Keratinocyte (primary cell): Measurements from ENCODE around the gene LPA. TPM values are rescaled to one million over a fixed set of nuclear protein-coding genes. Genes with fewer than 3 reads are reported as not detected.

Experiments used
- DNase-seq: peaks from one replicate; pipeline ENCODE4 v3.0.0-alpha.2; 2011; ENCODE audit warnings: low read depth, missing footprints, low spot score
- FAIRE-seq: peaks from 2 replicates; lab custom pipeline; 2011; peaks lifted over from hg19 to GRCh38; lab: Jason Lieb, UNC
- H2AFZ ChIP-seq: 2 replicates; pipeline ENCODE4 v1.6.0; 2012; ENCODE audit warnings: low read length, control low read depth, inconsistent platforms; ENCODE audit not compliant: control insufficient read depth
- H3K27ac ChIP-seq: 2 replicates; pipeline ENCODE4 v1.5.1; 2011; ENCODE audit warnings: low read length; ENCODE audit not compliant: control insufficient read depth, insufficient read depth
- H3K27me3 ChIP-seq: 3 replicates; pipeline ENCODE4 v1.6.0; 2011; ENCODE audit warnings: low read length; ENCODE audit not compliant: control insufficient read depth, insufficient read depth; ENCODE audit errors: extremely low read depth
- H3K36me3 ChIP-seq, 2 experiments: 2 replicates in 1 of 2; 3 replicates in 1 of 2; pipeline ENCODE4 v1.5.1; 2011; ENCODE audit warnings: low read length in 2 of 2, mild to moderate bottlenecking in 1 of 2; ENCODE audit not compliant: control insufficient read depth in 2 of 2, insufficient read depth in 2 of 2; ENCODE audit errors: extremely low read depth in 1 of 2
- H3K4me1 ChIP-seq: 3 replicates; pipeline ENCODE4 v1.5.1; 2011; ENCODE audit warnings: low read length; ENCODE audit not compliant: control insufficient read depth, insufficient read depth; ENCODE audit errors: extremely low read depth
- H3K4me2 ChIP-seq: 3 replicates; pipeline ENCODE4 v1.6.0; 2011; ENCODE audit warnings: low read depth, low read length; ENCODE audit not compliant: control insufficient read depth, insufficient read depth; ENCODE audit errors: extremely low read depth
- H3K4me3 ChIP-seq, 3 experiments: fragments of 200-600 bp in 1 of 3; sonication (generic) in 1 of 3; 2 replicates in 2 of 3; 3 replicates in 1 of 3; pipeline ENCODE4 v1.5.1; 2011 to 2016; ENCODE audit warnings: low read length in 3 of 3, mild to moderate bottlenecking in 3 of 3, control low read depth in 2 of 3, inconsistent platforms in 1 of 3, low read depth in 1 of 3, mixed read lengths in 1 of 3, mixed run types in 1 of 3, moderate library complexity in 1 of 3; ENCODE audit not compliant: control insufficient read depth in 2 of 3, insufficient read depth in 2 of 3; ENCODE audit errors: extremely low read depth in 1 of 3
- H3K79me2 ChIP-seq: 2 replicates; pipeline ENCODE4 v1.6.0; 2012; ENCODE audit warnings: low read length; ENCODE audit not compliant: control insufficient read depth, insufficient read depth
- H3K9ac ChIP-seq: 3 replicates; pipeline ENCODE4 v1.6.0; 2011; ENCODE audit warnings: low read length; ENCODE audit not compliant: control insufficient read depth, insufficient read depth; ENCODE audit errors: extremely low read depth
- H3K9me1 ChIP-seq: 3 replicates; pipeline ENCODE4 v1.6.0; 2011; ENCODE audit warnings: low read length; ENCODE audit not compliant: control insufficient read depth, insufficient read depth; ENCODE audit errors: extremely low read depth
- H3K9me3 ChIP-seq: 2 replicates; pipeline ENCODE4 v1.5.1; 2012; ENCODE audit warnings: low read depth, low read length; ENCODE audit not compliant: control insufficient read depth
- H4K20me1 ChIP-seq: 3 replicates; pipeline ENCODE4 v1.6.0; 2011; ENCODE audit warnings: low read length; ENCODE audit not compliant: control insufficient read depth, insufficient read depth; ENCODE audit errors: extremely low read depth
- CTCF ChIP-seq, 3 experiments: IDR thresholded peaks in 1 of 3; conservative IDR thresholded peaks in 1 of 3; optimal IDR thresholded peaks in 1 of 3; 2 replicates in 2 of 3; 3 replicates in 1 of 3; pipeline versions ENCODE3 to v1.5.1; 2011; ENCODE audit warnings: low read length in 3 of 3, mild to moderate bottlenecking in 3 of 3, moderate library complexity in 2 of 3, control low read depth in 1 of 3, inconsistent platforms in 1 of 3; ENCODE audit not compliant: insufficient read depth in 2 of 3; ENCODE audit errors: extremely low read depth in 1 of 3
- EZH2 ChIP-seq: IDR thresholded peaks from one replicate; pipeline ENCODE4 v1.6.1; 2012; ENCODE audit warnings: inconsistent platforms, mild to moderate bottlenecking, low read length, moderate library complexity
- dilution Hi-C: fragments of 300-500 bp; cut with MboI; formaldehyde crosslinking; loops from one replicate; pipeline ENCODE4 v1.7.0; 2020; ENCODE audit warnings: low sequenced_read_pairs; ENCODE audit not compliant: extremely low pct_ligation_motif_present
- polyA plus RNA-seq, 5 experiments: library from polyadenylated mRNA; depleted of rRNA in 3 of 5; stranded (reverse) in 3 of 5; stranded (forward) in 1 of 5; unstranded in 1 of 5; fragments of >200 nt; gene quantifications; 1 replicate in 1 of 5; 2 replicates in 3 of 5; 3 replicates in 1 of 5; pipeline versions ENCODE4 v1.2.1 to v1.2.3, GENCODE V29; 2011 to 2012; ENCODE audit warnings: missing spikeins in 2 of 5, low read depth in 1 of 5, low replicate concordance in 1 of 5

LPA gene
- polyA plus RNA-seq, 1 donor (not counting 4 experiments of a cell fraction or from before 2014, with no cell fraction given) = not detected

- H3K9me1 ChIP-seq = no peaks in the 10 kb centered on the region
- no peak overlapping the region for H2AFZ ChIP-seq
- H3K9ac ChIP-seq = no peak overlapping the region
- no peaks in the 10 kb centered on the region for H3K79me2 ChIP-seq
- no peak overlapping the region for H3K4me2 ChIP-seq
- H3K36me3 ChIP-seq = no peaks in the 10 kb centered on the region
- dilution Hi-C loops = no loop called here
- H3K27me3 ChIP-seq = no peaks in the 10 kb centered on the region
- no peak for DNase-seq
- no peak overlapping the region for H3K4me3 ChIP-seq
- H4K20me1 ChIP-seq = no peaks in the 10 kb centered on the region
- H3K9me3 ChIP-seq = no peaks in the 10 kb centered on the region
- no peak for FAIRE-seq
- no peaks in the 10 kb centered on the region for H3K4me1 ChIP-seq
- no peak overlapping the region for H3K27ac ChIP-seq
- TF ChIP-seq CTCF (optimal IDR thresholded peaks at IDR 0.05 in 1 of 3, IDR thresholded peaks at IDR 0.05 in 1 of 3, conservative IDR thresholded peaks at IDR 0.05 in 1 of 3; ENCODE audit: extremely low read depth in 1 of 3, insufficient read depth in 2 of 3, low read length in 3 of 3) (no peak), EZH2 (no peak)
These were observed 175.0 kb downstream of the LPA start for GRCh38 chr6:160489091-160489490.

GRCh38 chr6:160487116-160487515 is 177.0 kb downstream of the LPA start:
- no peaks in the 10 kb centered on the region for H3K36me3 ChIP-seq
- H3K4me2 ChIP-seq = no peak overlapping the region
- H3K27me3 ChIP-seq = no peaks in the 10 kb centered on the region
- DNase-seq = no peak
- no peaks in the 10 kb centered on the region for H3K4me1 ChIP-seq
- H4K20me1 ChIP-seq = no peaks in the 10 kb centered on the region
- dilution Hi-C loops = no loop called here
- H3K4me3 ChIP-seq = no peak overlapping the region
- TF ChIP-seq CTCF (optimal IDR thresholded peaks at IDR 0.05 in 1 of 3, IDR thresholded peaks at IDR 0.05 in 1 of 3, conservative IDR thresholded peaks at IDR 0.05 in 1 of 3; ENCODE audit: extremely low read depth in 1 of 3, insufficient read depth in 2 of 3, low read length in 3 of 3) (no peak), EZH2 (no peak)
- H3K9me3 ChIP-seq = no peaks in the 10 kb centered on the region
- H3K9ac ChIP-seq = no peak overlapping the region
- H2AFZ ChIP-seq = no peak overlapping the region
- no peak for FAIRE-seq
- H3K79me2 ChIP-seq = no peaks in the 10 kb centered on the region
- no peaks in the 10 kb centered on the region for H3K9me1 ChIP-seq
- no peak overlapping the region for H3K27ac ChIP-seq

Other genes starting within 250 kb of the LPA start
- gene PLG, start 38.0 kb upstream of the LPA start, polyA plus RNA-seq = not detected in 3 replicates